H1 (cell line): ENCODE measurements around the gene HILPDA. TPM values are rescaled to one million over a fixed set of nuclear protein-coding genes. Genes with fewer than 3 reads are reported as not detected.

ENCODE experiments used
- CTCF ChIA-PET: fragments of 300-600 bp; sonication (Branson Sonifier 250); formaldehyde crosslinking; loops from one replicate; lab custom pipeline; 2021; ENCODE audit not compliant: partially characterized antibody; lab: Charles Lee
- POLR2A ChIA-PET: fragments of 300-600 bp; sonication (Branson Sonifier 250); formaldehyde crosslinking; loops from one replicate; lab custom pipeline; 2021; ENCODE audit warnings: inconsistent platforms; ENCODE audit not compliant: partially characterized antibody; lab: Charles Lee
- DNase-seq, 2 experiments: peaks; one replicate each; pipeline versions ENCODE4 v3.0.0 to v3.0.0-alpha.2; 2010 to 2022; ENCODE audit warnings: low spot score in 2 of 2, low read depth in 1 of 2, mixed read lengths in 1 of 2
- FAIRE-seq: peaks from 2 replicates; lab custom pipeline; 2011; peaks lifted over from hg19 to GRCh38; lab: Jason Lieb, UNC
- H2AFZ ChIP-seq: 2 replicates; pipeline ENCODE4 v1.8.1; 2012; ENCODE audit warnings: low read length, inconsistent platforms
- H2AK5ac ChIP-seq: 2 replicates; pipeline ENCODE4 v1.6.1; 2013; ENCODE audit warnings: low read depth, low read length
- H2BK120ac ChIP-seq: replicated peaks from 2 replicates; pipeline ENCODE3; 2013; ENCODE audit warnings: low read depth, low read length, inconsistent platforms
- H2BK12ac ChIP-seq: 2 replicates; pipeline ENCODE4 v1.6.1; 2013; ENCODE audit warnings: low read depth, low read length
- H2BK15ac ChIP-seq: 2 replicates; pipeline ENCODE4 v1.6.1; 2013; ENCODE audit warnings: low read length
- H2BK20ac ChIP-seq: 2 replicates; pipeline ENCODE4 v1.6.1; 2013; ENCODE audit warnings: low read length
- H2BK5ac ChIP-seq: 2 replicates; pipeline ENCODE4 v1.6.1; 2013; ENCODE audit warnings: low read depth, low read length
- H3K14ac ChIP-seq: 2 replicates; pipeline ENCODE4 v1.6.1; 2013; ENCODE audit warnings: inconsistent platforms; ENCODE audit not compliant: insufficient read length
- H3K18ac ChIP-seq: 2 replicates; pipeline ENCODE4 v1.6.1; 2013; ENCODE audit warnings: low read length; ENCODE audit errors: extremely low read depth
- H3K23ac ChIP-seq: 2 replicates; pipeline ENCODE4 v1.6.1; 2013; ENCODE audit warnings: inconsistent platforms; ENCODE audit not compliant: insufficient read length
- H3K23me2 ChIP-seq: 2 replicates; pipeline ENCODE4 v1.6.1; 2013; ENCODE audit warnings: low read depth, low read length
- H3K27ac ChIP-seq: 2 replicates; pipeline ENCODE4 v1.6.1; 2011; ENCODE audit warnings: low read depth, low read length, inconsistent platforms
- H3K27me3 ChIP-seq, 4 experiments: replicated peaks in 1 of 4; 1 replicate in 1 of 4; 2 replicates in 3 of 4; pipeline versions ENCODE4 v1.6.1 to v1.8.1; 2011 to 2013; ENCODE audit warnings: low read length in 3 of 4, mild to moderate bottlenecking in 3 of 4, inconsistent platforms in 2 of 4, mixed read lengths in 2 of 4, moderate library complexity in 1 of 4; ENCODE audit not compliant: control insufficient read depth in 3 of 4, insufficient read depth in 3 of 4; ENCODE audit errors: extremely low read depth in 1 of 4
- H3K36me3 ChIP-seq, 4 experiments: 2 replicates each; pipeline versions ENCODE4 v1.6.1 to v1.8.1; 2011 to 2013; ENCODE audit warnings: mild to moderate bottlenecking in 4 of 4, low read length in 3 of 4, moderate library complexity in 2 of 4, control low read depth in 1 of 4, inconsistent platforms in 1 of 4; ENCODE audit not compliant: insufficient read depth in 4 of 4, control insufficient read depth in 2 of 4
- H3K4ac ChIP-seq: replicated peaks from 2 replicates; pipeline ENCODE3; 2013; ENCODE audit warnings: low read length, low read depth, mixed read lengths, inconsistent platforms; ENCODE audit not compliant: insufficient read length
- H3K4me1 ChIP-seq, 4 experiments: replicated peaks in 1 of 4; 1 replicate in 1 of 4; 2 replicates in 3 of 4; pipeline versions ENCODE4 v1.6.1 to v1.8.1; 2011 to 2013; ENCODE audit warnings: low read length in 3 of 4, inconsistent platforms in 2 of 4, mixed read lengths in 1 of 4; ENCODE audit not compliant: insufficient read depth in 4 of 4, control insufficient read depth in 3 of 4
- H3K4me2 ChIP-seq, 2 experiments: 2 replicates each; pipeline versions ENCODE4 v1.6.1 to v1.8.1; 2011 to 2013; ENCODE audit warnings: low read depth in 2 of 2, low read length in 2 of 2, control low read depth in 1 of 2, inconsistent platforms in 1 of 2, mild to moderate bottlenecking in 1 of 2; ENCODE audit not compliant: insufficient read depth in 1 of 2
- H3K4me3 ChIP-seq, 4 experiments: fragments of 200-600, 300-600 bp in 1 of 4; sonication (generic), shearing (Covaris generic), sonication (Bioruptor Twin) in 1 of 4; 2 replicates each; pipeline versions ENCODE4 v1.5.1 to v1.8.1; 2011 to 2016; ENCODE audit warnings: low read length in 4 of 4, low read depth in 3 of 4, control low read depth in 2 of 4, inconsistent platforms in 2 of 4, mild to moderate bottlenecking in 2 of 4, mixed read lengths in 1 of 4, moderate library complexity in 1 of 4; ENCODE audit not compliant: insufficient read depth in 2 of 4; ENCODE audit errors: extremely low read depth in 1 of 4
- H3K56ac ChIP-seq: replicated peaks from 2 replicates; pipeline ENCODE3; 2013; ENCODE audit warnings: low read depth, mild to moderate bottlenecking, mixed read lengths, low read length, inconsistent platforms; ENCODE audit not compliant: insufficient read length
- H3K79me1 ChIP-seq: 2 replicates; pipeline ENCODE4 v1.6.1; 2013; ENCODE audit warnings: low read depth, low read length, control low read depth
- H3K79me2 ChIP-seq, 2 experiments: 2 replicates each; pipeline versions ENCODE4 v1.6.1 to v1.8.1; 2012 to 2013; ENCODE audit warnings: low read length in 2 of 2, mild to moderate bottlenecking in 2 of 2, inconsistent platforms in 1 of 2; ENCODE audit not compliant: insufficient read depth in 2 of 2, control insufficient read depth in 1 of 2
- H3K9ac ChIP-seq, 4 experiments: replicated peaks in 1 of 4; 1 replicate in 1 of 4; 2 replicates in 3 of 4; pipeline versions ENCODE4 v1.6.1 to v1.8.1; 2011 to 2013; ENCODE audit warnings: low read depth in 3 of 4, low read length in 3 of 4, control low read depth in 2 of 4, mild to moderate bottlenecking in 2 of 4, moderate library complexity in 2 of 4, inconsistent platforms in 1 of 4; ENCODE audit errors: extremely low read depth in 1 of 4
- H3K9me3 ChIP-seq, 2 experiments: 2 replicates each; pipeline versions ENCODE4 v1.6.1 to v1.8.1; 2012 to 2013; ENCODE audit warnings: mild to moderate bottlenecking in 2 of 2, moderate library complexity in 2 of 2, control low read depth in 1 of 2, inconsistent platforms in 1 of 2, low read depth in 1 of 2, low read length in 1 of 2, mixed read lengths in 1 of 2; ENCODE audit not compliant: insufficient read depth in 2 of 2
- H4K20me1 ChIP-seq, 2 experiments: replicated peaks in 1 of 2; 2 replicates each; pipeline versions ENCODE3 to v1.8.1; 2011 to 2013; ENCODE audit warnings: inconsistent platforms in 2 of 2, low read length in 2 of 2, mild to moderate bottlenecking in 1 of 2; ENCODE audit not compliant: insufficient read depth in 2 of 2, control insufficient read depth in 1 of 2
- H4K5ac ChIP-seq: 2 replicates; pipeline ENCODE4 v1.6.1; 2013; ENCODE audit warnings: low read length, low read depth, mixed read lengths, inconsistent platforms; ENCODE audit not compliant: insufficient read length
- H4K8ac ChIP-seq: 2 replicates; pipeline ENCODE4 v1.8.0; 2013; ENCODE audit warnings: mild to moderate bottlenecking, moderate library complexity, low read length, inconsistent platforms; ENCODE audit not compliant: insufficient read depth; ENCODE audit errors: extremely low read depth
- H4K91ac ChIP-seq: replicated peaks from 2 replicates; pipeline ENCODE3; 2013; ENCODE audit warnings: low read length, mixed read lengths, inconsistent platforms; ENCODE audit not compliant: insufficient read length
- CBX8 ChIP-seq: fragments of 300-800, 300-1000 bp; sonication (generic); IDR thresholded peaks from 2 replicates; pipeline ENCODE4 v1.7.1; 2016; ENCODE audit warnings: low read depth, low read length, borderline replicate concordance
- EGR1 ChIP-seq: IDR thresholded peaks from 2 replicates; pipeline ENCODE4 v1.6.1; 2011; ENCODE audit warnings: low read depth, low read length, borderline replicate concordance
- JUN ChIP-seq: IDR thresholded peaks from 2 replicates; pipeline ENCODE4 v1.6.1; 2011; ENCODE audit warnings: low read depth, mild to moderate bottlenecking, improper control_type of control experiment, low read length
- NRF1 ChIP-seq: IDR thresholded peaks from 2 replicates; pipeline ENCODE4 v1.6.1; 2011; ENCODE audit warnings: mild to moderate bottlenecking, low read depth, low read length, improper control_type of control experiment
- RAD21 ChIP-seq, 2 experiments: IDR thresholded peaks in 1 of 2; conservative IDR thresholded peaks in 1 of 2; 2 replicates each; pipeline ENCODE4 v1.6.1; 2011; ENCODE audit warnings: low read depth in 2 of 2, low read length in 2 of 2, improper control_type of control experiment in 1 of 2, inconsistent platforms in 1 of 2, mild to moderate bottlenecking in 1 of 2, moderate library complexity in 1 of 2
- RBBP5 ChIP-seq: IDR thresholded peaks from 2 replicates; pipeline ENCODE4 v1.7.1; 2012; ENCODE audit warnings: low read depth, mild to moderate bottlenecking, inconsistent platforms, low read length, moderate library complexity, borderline replicate concordance
- RNF2 ChIP-seq: fragments of 200-900, 300-1000 bp; sonication (generic); IDR thresholded peaks from 2 replicates; pipeline ENCODE4 v1.7.1; 2016; ENCODE audit warnings: borderline replicate concordance, low read depth, mild to moderate bottlenecking, antibody characterized with exemption, low read length; ENCODE audit not compliant: poor library complexity, severe bottlenecking; ENCODE audit errors: missing control alignments
- RXRA ChIP-seq: IDR thresholded peaks from 2 replicates; pipeline ENCODE4 v1.6.1; 2011; ENCODE audit warnings: low read depth, mild to moderate bottlenecking, low read length, moderate library complexity; ENCODE audit not compliant: insufficient read depth
- SP2 ChIP-seq: IDR thresholded peaks from 2 replicates; pipeline ENCODE4 v1.6.1; 2012; ENCODE audit warnings: mild to moderate bottlenecking, low read length, inconsistent platforms
- YY1 ChIP-seq: IDR thresholded peaks from 2 replicates; pipeline ENCODE4 v1.6.1; 2011; ENCODE audit warnings: low read depth, mild to moderate bottlenecking, low read length
- WGBS, 2 experiments: shearing (Covaris generic) in 1 of 2; methylation state at CpG; one replicate each; pipeline versions ENCODE4 v1.1.6 to v1.1.7; 2013 to 2015; ENCODE audit warnings: low lambda C conversion rate in 2 of 2, mixed read lengths in 2 of 2, inconsistent platforms in 1 of 2, low coverage in 1 of 2, missing lambda C conversion rate in 1 of 2; ENCODE audit not compliant: insufficient replicate concordance in 2 of 2, insufficient coverage in 1 of 2, insufficient read length in 1 of 2; ENCODE audit errors: extremely low coverage in 1 of 2, missing lambda C conversion rate in 1 of 2; 5-methylcytosine and 5-hydroxymethylcytosine counted together
- polyA plus RNA-seq, 7 experiments: library from polyadenylated mRNA; depleted of rRNA in 3 of 7; stranded (reverse) in 5 of 7; unstranded in 2 of 7; fragments of >200 nt in 5 of 7; fragments of 200-250 nt in 2 of 7; gene quantifications; 1 replicate in 5 of 7; 2 replicates in 1 of 7; 4 replicates in 1 of 7; pipeline versions ENCODE4 v1.2.1 to v1.2.3, GENCODE V29; 2011 to 2013; ENCODE audit warnings: missing spikeins in 2 of 7, mixed read lengths in 2 of 7
- total RNA-seq: library from RNA; stranded (reverse); fragmentation: NEBNext Ultra II Directional; extraction: Animal tissue kit (Norgen Biotek cat#: 25700); gene quantifications from 2 replicates; pipeline ENCODE4 v1.2.1, GENCODE V29; 2021
- TF ChIP-seq, protein P1 (sequence below): IDR thresholded peaks from 2 replicates; pipeline ENCODE4 v1.6.1; 2011; ENCODE audit warnings: low read depth, mild to moderate bottlenecking, low read length; ENCODE audit not compliant: insufficient read depth

Gene HILPDA
- total and polyA plus RNA-seq, 2 of the 8 experiments (the other 6 are each of a cell fraction or from before 2014, with no cell fraction given): 35.6 to 80.0 TPM

DNA sequence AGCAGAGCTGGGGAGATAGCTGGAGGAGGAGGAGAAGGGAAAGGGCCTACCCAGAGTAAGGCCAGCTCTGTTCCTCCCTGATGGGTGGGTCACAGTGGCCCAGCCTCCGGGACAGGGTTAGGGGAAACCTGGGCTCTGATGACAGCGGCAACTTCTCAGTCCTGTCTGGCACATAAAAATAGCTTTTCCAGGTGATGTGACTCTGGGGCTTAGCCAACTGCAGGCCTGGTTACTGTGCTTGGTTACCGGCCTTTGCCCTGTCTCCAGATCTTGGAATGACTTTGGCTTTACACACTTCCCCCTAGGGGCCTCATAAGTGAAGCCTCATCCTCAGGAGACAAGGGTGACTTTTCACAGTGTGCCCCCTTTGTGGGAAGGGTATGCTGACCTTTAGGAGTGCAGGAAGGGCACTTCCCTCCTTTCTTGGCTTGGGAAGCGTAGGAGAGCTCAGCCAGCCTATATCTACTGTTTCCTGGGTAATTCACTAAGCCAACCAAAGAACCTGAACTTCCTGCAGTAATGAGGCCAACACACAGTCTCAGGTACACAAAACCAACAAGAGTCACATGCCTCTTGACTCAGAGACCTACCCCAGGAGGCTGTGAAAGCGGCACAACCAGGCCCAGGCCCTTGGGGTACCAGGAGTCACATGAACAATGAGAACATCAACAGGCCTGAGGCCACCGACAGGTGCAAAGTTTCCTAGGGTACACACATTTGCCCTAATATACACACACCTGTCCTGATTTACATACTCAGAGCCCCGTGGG, 11.7 kb upstream of the HILPDA start:
- no peak overlapping the region for H4K5ac ChIP-seq
- no peak overlapping the region for H3K4ac ChIP-seq
- no peak overlapping the region for H2BK20ac ChIP-seq
- no peak overlapping the region for H3K4me2 ChIP-seq
- H2BK5ac ChIP-seq: no peak overlapping the region
- H3K9ac ChIP-seq: no peak overlapping the region
- no peak overlapping the region for H3K27ac ChIP-seq
- H2BK12ac ChIP-seq: no peak overlapping the region
- H3K79me1 ChIP-seq: no peaks in the 10 kb centered on the region
- no peak overlapping the region for H4K91ac ChIP-seq
- CTCF ChIA-PET: interaction anchor here (0.6 to 25.2 kb wide), 10 partner anchors 10 to 917 kb away, joined by 3 to 477 read pairs (median 6); no protein-coding TSS in a partner anchor
- H3K18ac ChIP-seq: no peak overlapping the region
- H3K36me3 ChIP-seq: no peaks in the 10 kb centered on the region
- no peak overlapping the region for H3K56ac ChIP-seq
- FAIRE-seq (no peak), DNase-seq (no peak)
- H3K14ac ChIP-seq: no peak overlapping the region
- no peaks in the 10 kb centered on the region for H3K27me3 ChIP-seq
- peak overlapping the region; percentile 17; the same call in 1 of the 2 replicates for H4K8ac ChIP-seq
- H3K23ac ChIP-seq: no peak overlapping the region
- no peak overlapping the region for H3K4me3 ChIP-seq
- H2BK120ac ChIP-seq: no peak overlapping the region
- H2AFZ ChIP-seq: peak overlapping the region; percentile 87
- no peaks in the 10 kb centered on the region for H3K4me1 ChIP-seq
- no peaks in the 10 kb centered on the region for H3K23me2 ChIP-seq
- 86% methylated on average over 7 of the region's 7 CpGs; no CpG with 5 or more reads in 1 of the 2 experiments for WGBS, 2 experiments
- no peak overlapping the region for H2BK15ac ChIP-seq
- no peaks in the 10 kb centered on the region for H4K20me1 ChIP-seq
- no peak overlapping the region for H2AK5ac ChIP-seq
- POLR2A ChIA-PET: interaction anchor here (0.8 to 3.5 kb wide), 3 partner anchors 11 to 15 kb away, joined by 3 to 18 read pairs (median 3); partner anchors contain the start of gene HILPDA
- H3K9me3 ChIP-seq: no peaks in the 10 kb centered on the region
- H3K79me2 ChIP-seq: no peaks in the 10 kb centered on the region
- TF ChIP-seq EGR1: no peak
- no peak for TF ChIP-seq RBBP5
- no peak for TF ChIP-seq SP2
- TF ChIP-seq RNF2: no peak
- TF ChIP-seq JUN: no peak
- no peak for TF ChIP-seq RXRA
- TF ChIP-seq NRF1: no peak
- no peak for TF ChIP-seq CBX8
- TF ChIP-seq, protein P1, sequence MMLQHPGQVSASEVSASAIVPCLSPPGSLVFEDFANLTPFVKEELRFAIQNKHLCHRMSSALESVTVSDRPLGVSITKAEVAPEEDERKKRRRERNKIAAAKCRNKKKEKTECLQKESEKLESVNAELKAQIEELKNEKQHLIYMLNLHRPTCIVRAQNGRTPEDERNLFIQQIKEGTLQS: no peak
- no peak for TF ChIP-seq RAD21 (IDR thresholded peaks at IDR 0.05 in 1 of 2, conservative IDR thresholded peaks at IDR 0.05 in 1 of 2; ENCODE audit: low read depth in 2 of 2, low read length in 2 of 2)
- TF ChIP-seq YY1: no peak
